ENCODE results near the gene URAD.
A peak's percentile ranks its signal among the peaks of the same experiment; 100 is the strongest.
"Not testable (repeated sequence)": the region's sequence is repeated elsewhere in the genome, so short reads cannot be mapped to it uniquely, and the experiment has no call there.

URAD gene

DNA sequence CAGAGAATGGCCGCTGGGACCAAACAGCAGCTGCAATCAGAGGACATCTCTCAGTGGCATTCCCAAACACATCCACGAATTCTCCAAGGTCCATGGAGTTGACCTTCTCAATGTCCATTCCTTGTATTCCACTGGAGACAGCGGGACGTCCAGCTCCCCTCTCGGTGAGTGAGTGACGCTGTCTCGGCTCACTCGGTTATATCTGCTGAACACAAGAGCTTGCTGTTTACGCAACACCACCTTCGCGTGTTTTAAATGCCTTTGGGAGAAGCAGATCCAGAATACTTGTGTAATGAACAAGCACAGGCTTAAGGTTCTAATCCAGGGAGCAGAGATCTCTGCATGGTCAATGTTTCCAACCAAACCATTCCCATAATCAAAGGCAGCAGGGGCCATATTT, at the start of gene URAD:
Gene URAD, minus strand, starts transcription at position 174 of the 400 bp plus-strand sequence. Its CDS starts 56 bp downstream, at position 118.
- H2AFZ ChIP-seq (ENCODE audit: low read depth, low read length), result no peak within 1 kb of the TSS
- no peak within 1 kb of the TSS for H3K9ac ChIP-seq (ENCODE audit: low read length)
- 0 out of 2 replicates have a peak, but pooled peaks cover 5% of the 10 kb centered on the region for H3K4me1 ChIP-seq (ENCODE audit: low read length)
- H3K4me2 ChIP-seq (ENCODE audit: low read length), result no peak within 1 kb of the TSS
- no peak within 1 kb of the TSS for H3K27ac ChIP-seq (ENCODE audit: low read length)
- H3K27me3 ChIP-seq (ENCODE audit: low read depth, low read length), result no peaks in the 10 kb centered on the region
- no peaks in the 10 kb centered on the region for H4K20me1 ChIP-seq (ENCODE audit: insufficient read depth, low read length)
- TF ChIP-seq CTCF (IDR thresholded peaks at IDR 0.05; ENCODE audit: low read depth, low read length) (no peak), EZH2phosphoT487 (IDR thresholded peaks at IDR 0.05; ENCODE audit: low read depth) (no peak)
- no peaks in the 10 kb centered on the region for H3K79me2 ChIP-seq (ENCODE audit: low read length)
- no peaks in the 10 kb centered on the region for H3K36me3 ChIP-seq (replicated peaks; ENCODE audit: low read depth, low read length)
- no peaks in the 10 kb centered on the region for H3K9me3 ChIP-seq (ENCODE audit: insufficient read depth, low read length)
- H3K4me3 ChIP-seq (ENCODE audit: low read length), result no peak within 1 kb of the TSS

GRCh38 chr13:28037399-28037798, 48.9 kb upstream of the URAD start:
- H3K4me3 ChIP-seq (ENCODE audit: low read length), result no peak overlapping the region
- no peaks in the 10 kb centered on the region for H3K36me3 ChIP-seq (replicated peaks; ENCODE audit: low read depth, low read length)
- H3K27ac ChIP-seq (ENCODE audit: low read length), result no peak overlapping the region
- 0 out of 2 replicates have a peak overlapping the region, but pooled peaks have one; percentile 14 for H2AFZ ChIP-seq (ENCODE audit: low read depth, low read length)
- no peaks in the 10 kb centered on the region for H3K27me3 ChIP-seq (ENCODE audit: low read depth, low read length)
- no peaks in the 10 kb centered on the region for H3K9me3 ChIP-seq (ENCODE audit: insufficient read depth, low read length)
- peaks cover 65% of the 10 kb centered on the region for H3K4me1 ChIP-seq (ENCODE audit: low read length)
- no peaks in the 10 kb centered on the region for H4K20me1 ChIP-seq (ENCODE audit: insufficient read depth, low read length)
- TF ChIP-seq EZH2phosphoT487 (IDR thresholded peaks at IDR 0.05; ENCODE audit: low read depth) (no peak), CTCF (IDR thresholded peaks at IDR 0.05; ENCODE audit: low read depth, low read length) (no peak)
- H3K79me2 ChIP-seq (ENCODE audit: low read length), result no peaks in the 10 kb centered on the region
- peak overlapping the region; percentile 3; the same call in 1 of the 2 replicates for H3K4me2 ChIP-seq (ENCODE audit: low read length)
- no peak overlapping the region for H3K9ac ChIP-seq (ENCODE audit: low read length)

- Histone ChIP-seq H2AFZ (ENCODE audit: low read depth, low read length) (no peak overlapping the region), H3K4me3 (ENCODE audit: low read length) (no peak overlapping the region), H3K4me2 (ENCODE audit: low read length) (peak overlapping the region; percentile 38), H3K9me3 (ENCODE audit: insufficient read depth, low read length) (no peaks in the 10 kb centered on the region), H3K27ac (ENCODE audit: low read length) (no peak overlapping the region), H3K79me2 (ENCODE audit: low read length) (no peaks in the 10 kb centered on the region), H3K36me3 (replicated peaks; ENCODE audit: low read depth, low read length) (no peaks in the 10 kb centered on the region), H3K9ac (ENCODE audit: low read length) (no peak overlapping the region), H4K20me1 (ENCODE audit: insufficient read depth, low read length) (no peaks in the 10 kb centered on the region), H3K4me1 (ENCODE audit: low read length) (peaks cover 63% of the 10 kb centered on the region), H3K27me3 (ENCODE audit: low read depth, low read length) (no peaks in the 10 kb centered on the region)
- TF ChIP-seq EZH2phosphoT487 (IDR thresholded peaks at IDR 0.05; ENCODE audit: low read depth), result no peak
These were observed 46.8 kb upstream of the URAD start for GRCh38 chr13:28035146-28035782.

DNA sequence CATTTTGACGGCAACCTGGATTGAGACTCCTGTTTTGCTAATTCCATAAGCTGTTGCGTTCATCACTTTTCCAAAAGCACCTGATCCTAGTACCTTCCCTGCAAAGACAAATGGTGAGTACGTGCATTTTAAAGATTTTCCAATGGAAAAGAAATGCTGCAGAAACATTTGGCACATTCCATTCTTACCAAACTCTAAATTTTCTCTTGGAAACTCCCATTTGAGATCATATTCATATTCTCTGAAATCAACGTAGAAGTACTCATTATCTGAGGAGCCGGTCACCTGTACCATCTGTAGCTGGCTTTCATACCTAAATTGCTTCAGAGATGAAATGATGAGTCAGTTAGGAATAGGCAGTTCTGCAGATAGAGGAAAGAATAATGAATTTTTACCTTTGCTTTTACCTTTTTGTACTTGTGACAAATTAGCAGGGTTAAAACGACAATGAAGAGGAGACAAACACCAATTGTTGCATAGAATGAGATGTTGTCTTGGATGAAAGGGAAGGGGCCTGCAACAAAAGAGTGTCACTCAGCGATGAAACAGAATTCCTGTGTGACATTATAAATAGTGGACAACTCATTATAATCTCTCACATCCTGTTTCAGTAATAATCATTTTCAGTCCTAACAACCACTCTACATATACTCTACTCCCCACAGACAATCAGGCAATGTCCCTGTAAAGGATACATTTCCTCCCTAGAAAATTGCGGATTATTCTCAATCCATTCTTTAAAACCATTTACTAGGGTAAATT, 45.6 kb upstream of the URAD start:
- peaks cover 56% of the 10 kb centered on the region for H3K4me1 ChIP-seq (ENCODE audit: low read length)
- H3K4me3 ChIP-seq (ENCODE audit: low read length), result no peak overlapping the region
- no peaks in the 10 kb centered on the region for H3K36me3 ChIP-seq (replicated peaks; ENCODE audit: low read depth, low read length)
- H3K9me3 ChIP-seq (ENCODE audit: insufficient read depth, low read length), result no peaks in the 10 kb centered on the region
- H4K20me1 ChIP-seq (ENCODE audit: insufficient read depth, low read length), result no peaks in the 10 kb centered on the region
- H3K79me2 ChIP-seq (ENCODE audit: low read length), result no peaks in the 10 kb centered on the region
- H2AFZ ChIP-seq (ENCODE audit: low read depth, low read length), result no peak overlapping the region
- no peaks in the 10 kb centered on the region for H3K27me3 ChIP-seq (ENCODE audit: low read depth, low read length)
- H3K9ac ChIP-seq (ENCODE audit: low read length), result no peak overlapping the region
- no peak overlapping the region for H3K27ac ChIP-seq (ENCODE audit: low read length)
- TF ChIP-seq CTCF (IDR thresholded peaks at IDR 0.05; ENCODE audit: low read depth, low read length) (no peak), EZH2phosphoT487 (IDR thresholded peaks at IDR 0.05; ENCODE audit: low read depth) (no peak)
- peak overlapping the region; percentile 38 for H3K4me2 ChIP-seq (ENCODE audit: low read length)

DNA sequence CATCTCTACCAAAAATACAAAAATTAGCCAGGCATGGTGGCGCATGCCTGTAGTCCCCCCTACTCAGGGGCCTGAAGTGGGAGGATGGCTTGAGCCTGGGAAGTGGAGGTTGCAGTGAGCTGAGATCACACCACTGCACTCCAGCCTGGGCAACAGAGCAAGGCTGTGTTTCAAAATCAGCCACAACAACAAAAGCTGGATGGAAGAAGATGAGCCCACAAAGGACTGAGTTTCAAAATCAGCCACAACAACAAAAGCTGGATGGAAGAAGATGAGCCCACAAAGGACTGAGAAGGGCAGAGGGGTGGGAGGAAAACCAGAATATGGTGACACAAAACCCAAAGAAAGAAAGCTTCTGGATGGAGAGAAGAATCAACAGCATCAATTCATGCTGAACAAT, 43.9 kb upstream of the URAD start:
- peaks cover 51% of the 10 kb centered on the region for H3K4me1 ChIP-seq (ENCODE audit: low read length)
- peak overlapping the region; percentile 74 for H3K27ac ChIP-seq (ENCODE audit: low read length)
- not testable (repeated sequence) for H3K36me3 ChIP-seq (replicated peaks; ENCODE audit: low read depth, low read length); H4K20me1 ChIP-seq (ENCODE audit: insufficient read depth, low read length); H3K27me3 ChIP-seq (ENCODE audit: low read depth, low read length); H3K79me2 ChIP-seq (ENCODE audit: low read length); H3K4me3 ChIP-seq (ENCODE audit: low read length); H3K9me3 ChIP-seq (ENCODE audit: insufficient read depth, low read length); H2AFZ ChIP-seq (ENCODE audit: low read depth, low read length)
- peak overlapping the region; percentile 60 for H3K4me2 ChIP-seq (ENCODE audit: low read length)
- peak overlapping the region; percentile 40; the same call in 1 of the 2 replicates for H3K9ac ChIP-seq (ENCODE audit: low read length)
